Testis (tissue), 3 donors: ENCODE data around the gene EXD3. TPM values are rescaled to one million over a fixed set of nuclear protein-coding genes. Genes with fewer than 3 reads are reported as not detected.

Source experiments
- DNase-seq: peaks from one replicate; pipeline ENCODE4 v3.0.0-alpha.2; 2019
- H3K27ac ChIP-seq, 2 donors: fragments of 200-600 bp; sonication (generic); one replicate each; pipeline ENCODE4 v1.5.1; 2019
- H3K27me3 ChIP-seq: fragments of 200-600 bp; sonication (generic); one replicate; pipeline ENCODE4 v1.5.1; 2019
- H3K36me3 ChIP-seq: fragments of 200-600 bp; sonication (generic); one replicate; pipeline ENCODE4 v1.5.1; 2017; ENCODE audit warnings: low read depth; ENCODE audit errors: missing control alignments
- H3K4me1 ChIP-seq: fragments of 200-600 bp; sonication (generic); one replicate; pipeline ENCODE4 v1.5.1; 2019
- H3K4me3 ChIP-seq, 2 donors: fragments of 200-600 bp; sonication (generic); one replicate each; pipeline ENCODE4 v1.5.1; 2017 to 2019
- H3K9me3 ChIP-seq: fragments of 200-600 bp; sonication (generic); one replicate; pipeline ENCODE4 v1.5.1; 2017
- CTCF ChIP-seq, 3 experiments: fragments of 450-650 bp in 2 of 3; fragments of 200-600 bp in 1 of 3; sonication (generic) in 1 of 3; IDR thresholded peaks; one replicate each; pipeline ENCODE4 v1.5.1; 2016 to 2019; ENCODE audit warnings: antibody characterized with exemption in 3 of 3, mild to moderate bottlenecking in 2 of 3, moderate library complexity in 1 of 3
- POLR2A ChIP-seq: fragments of 450-650 bp; IDR thresholded peaks from one replicate; pipeline ENCODE4 v1.6.1; 2017; ENCODE audit warnings: antibody characterized with exemption, mild to moderate bottlenecking, moderate library complexity
- WGBS, 2 donors: methylation state at CpG; one replicate each; pipeline ENCODE4 v1.1.5; 2018; 5-methylcytosine and 5-hydroxymethylcytosine counted together
- intact Hi-C: fragments of 100-400 bp; cut with DNase I; formaldehyde crosslinking; loops from one replicate; pipeline ENCODE4 v1.15.1; 2023; ENCODE audit warnings: low total_unique reads
- polyA plus RNA-seq: library from polyadenylated mRNA; stranded (reverse); fragments of 350-450 nt; fragmentation: Illumina TruSeq; extraction: RNeasy Lipid Tissue Mini Kit (QIAGEN cat#74804); gene quantifications from one replicate; pipeline ENCODE4 v1.2.3, GENCODE V29; 2014; ENCODE audit warnings: low read depth, low replicate concordance; ENCODE audit not compliant: insufficient read depth
- total RNA-seq, 2 donors: library from RNA; depleted of rRNA; stranded (reverse); fragments of >200 nt; gene quantifications; one replicate each; pipeline ENCODE4 v1.2.3, GENCODE V29; 2016

EXD3 gene
- total and polyA plus RNA-seq, 3 donors from 2014 or later: 8.9 to 24.5 (median 15.5) TPM

GRCh38 chr9:137439158-137439714, 16.3 kb upstream of the EXD3 start:
- Histone ChIP-seq H3K4me1 (peaks cover 7% of the 10 kb centered on the region), H3K4me3 (no peak overlapping the region), H3K27me3 (no peaks in the 10 kb centered on the region), H3K36me3 (no peaks in the 10 kb centered on the region), H3K9me3 (no peaks in the 10 kb centered on the region), H3K27ac (no peak overlapping the region)
- 75 to 78% methylated on average over 9 to 18 of the region's 18 CpGs for WGBS, 2 donors
- DNase-seq: no peak
- intact Hi-C loops: no loop called here
- TF ChIP-seq CTCF (IDR thresholded peaks at IDR 0.05) (no peak), POLR2A (no peak)

GRCh38 chr9:137438591-137439157, 15.7 kb upstream of the EXD3 start:
- Histone ChIP-seq H3K4me3 (no peak overlapping the region), H3K27me3 (no peaks in the 10 kb centered on the region), H3K9me3 (no peaks in the 10 kb centered on the region), H3K27ac (no peak overlapping the region), H3K36me3 (no peaks in the 10 kb centered on the region), H3K4me1 (peaks cover 7% of the 10 kb centered on the region)
- TF ChIP-seq CTCF (IDR thresholded peaks at IDR 0.05) (no peak), POLR2A (no peak)
- WGBS, 2 donors: 40 to 78% methylated on average over 1 to 18 of the region's 22 CpGs
- DNase-seq: no peak
- intact Hi-C loops: no loop called here

GRCh38 chr9:137437691-137438590, 15.0 kb upstream of the EXD3 start:
- H3K36me3 ChIP-seq: no peaks in the 10 kb centered on the region
- peaks cover 7% of the 10 kb centered on the region for H3K4me1 ChIP-seq
- H3K27ac ChIP-seq: no peak overlapping the region
- H3K9me3 ChIP-seq: no peaks in the 10 kb centered on the region
- intact Hi-C loops: no loop called here
- H3K27me3 ChIP-seq: no peaks in the 10 kb centered on the region
- no peak for TF ChIP-seq POLR2A
- 68 to 85% methylated on average over 12 to 30 of the region's 40 CpGs for WGBS, 2 donors
- DNase-seq: no peak
- H3K4me3 ChIP-seq: no peak overlapping the region

- no peak for DNase-seq
- peaks cover 7% of the 10 kb centered on the region for H3K4me1 ChIP-seq
- H3K9me3 ChIP-seq: no peaks in the 10 kb centered on the region
- H3K36me3 ChIP-seq: no peaks in the 10 kb centered on the region
- intact Hi-C loops: no loop called here
- no peak overlapping the region for H3K27ac ChIP-seq
- 84 to 85% methylated on average over 11 to 14 of the region's 24 CpGs for WGBS, 2 donors
- H3K27me3 ChIP-seq: no peaks in the 10 kb centered on the region
- H3K4me3 ChIP-seq: no peak overlapping the region
- TF ChIP-seq CTCF (IDR thresholded peaks at IDR 0.05) (no peak), POLR2A (no peak)
Measured at GRCh38 chr9:137436761-137437600, 14.0 kb upstream of the EXD3 start.
